ENCODE results near the gene CTAG1B. TPM values are rescaled to one million over a fixed set of nuclear protein-coding genes. Genes with fewer than 3 reads are reported as not detected.
"Not testable (repeated sequence)": the region's sequence is repeated elsewhere in the genome, so short reads cannot be mapped to it uniquely, and the experiment has no call there.

Gene CTAG1B
- polyA plus RNA-seq, 4 donors: not detected

DNA sequence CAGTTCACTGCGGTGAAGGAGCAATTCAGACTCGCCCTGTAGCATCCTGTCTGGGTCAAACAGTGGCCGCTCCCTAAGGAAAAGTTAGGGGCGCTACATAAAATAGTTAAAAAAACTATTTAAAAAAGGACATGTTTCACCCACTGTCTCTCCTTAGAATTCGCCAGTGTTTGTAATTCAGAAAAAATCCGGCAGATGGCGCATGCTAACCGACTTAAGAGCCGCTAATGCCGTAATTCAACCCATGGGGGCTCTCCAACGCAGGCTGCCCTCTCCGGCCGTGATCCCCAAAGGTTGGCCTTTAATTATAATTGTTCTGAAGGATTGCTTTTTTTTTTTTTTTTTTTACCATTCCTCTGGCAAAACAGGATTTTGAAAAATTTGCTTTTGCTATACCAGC is 28.7 kb downstream of the CTAG1B start:
- DNase-seq (ENCODE audit: low read depth in 4 of 4, low spot score in 2 of 4): not testable (repeated sequence)

DNA sequence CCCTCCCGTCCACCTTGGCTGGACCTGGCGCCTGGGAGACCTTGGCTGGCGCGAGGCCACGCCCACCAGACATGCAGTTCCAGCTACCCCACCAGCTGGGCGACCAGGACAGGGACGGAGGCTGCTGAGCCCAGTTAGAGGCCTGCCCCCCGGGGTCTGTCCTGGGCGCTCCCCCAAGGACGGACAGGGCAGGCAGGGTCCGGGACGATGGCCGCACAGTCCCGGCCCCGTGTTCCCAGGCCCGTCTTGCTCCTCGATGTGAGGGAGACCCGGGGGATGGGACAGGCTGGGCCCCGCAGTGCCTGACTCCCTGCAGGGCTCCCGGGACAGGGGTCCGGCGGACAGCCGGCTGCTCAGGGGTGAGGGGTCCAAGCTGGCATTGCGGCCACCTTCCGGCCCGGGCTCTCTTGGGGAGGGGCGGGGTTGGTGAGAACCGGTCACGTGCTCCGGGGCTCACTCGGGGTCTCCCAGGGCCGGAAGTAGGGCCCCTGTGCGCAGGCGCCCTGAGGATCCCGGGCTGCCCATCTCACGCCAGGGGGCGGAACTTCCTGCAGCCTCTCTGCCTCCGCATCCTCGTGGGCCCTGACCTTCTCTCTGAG is 34.4 kb downstream of the CTAG1B start, which contains the start of gene CTAG1A:
Gene CTAG1A (plus strand): TSS at position 549 of the 599 bp plus-strand sequence. CDS start 74 bp downstream, outside the sequence.
- DNase-seq (ENCODE audit: low read depth in 4 of 4, low spot score in 2 of 4): not testable (repeated sequence)

DNA sequence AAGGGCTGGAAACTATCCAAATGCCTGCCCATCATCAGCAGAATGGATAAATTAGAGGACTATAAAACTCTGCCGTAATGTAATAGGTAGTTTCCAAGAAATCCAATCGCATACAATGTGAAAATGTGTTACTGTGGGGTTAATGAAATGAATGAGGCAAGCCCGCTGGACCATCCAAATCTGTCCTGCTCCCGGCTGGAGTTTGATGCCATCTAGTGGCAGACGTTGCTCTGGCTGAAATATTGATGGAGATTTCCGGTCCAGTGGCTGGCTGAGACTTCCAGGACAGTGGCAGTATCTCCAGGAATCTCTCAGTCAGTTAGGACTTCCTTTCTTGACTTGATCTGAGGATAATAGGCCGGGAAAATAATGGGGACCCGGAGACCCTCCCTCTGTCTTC is 36.1 kb downstream of the CTAG1B start:
- DNase-seq (ENCODE audit: low read depth in 4 of 4, low spot score in 2 of 4): not testable (repeated sequence)

DNA sequence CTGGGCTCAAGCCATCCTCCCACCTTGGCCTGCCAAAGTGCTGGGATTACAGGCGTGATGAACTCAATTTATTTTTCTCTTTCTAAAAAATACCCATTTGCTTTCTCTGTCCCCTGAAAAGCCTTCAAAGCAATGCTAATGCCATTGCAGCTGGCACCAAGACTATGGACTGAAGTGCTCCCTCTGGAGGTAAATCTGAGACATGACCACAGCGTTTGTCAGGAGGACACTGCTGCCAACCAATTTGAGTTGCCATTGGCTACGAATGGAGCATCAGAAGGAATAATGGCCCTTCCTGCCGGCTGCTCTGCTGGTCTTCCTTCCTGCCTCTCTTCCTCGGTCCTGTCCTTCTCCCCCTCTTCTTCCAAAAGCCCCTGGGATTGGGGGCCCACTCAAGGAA is 44.0 kb downstream of the CTAG1B start:
- DNase-seq (ENCODE audit: low read depth in 4 of 4, low spot score in 2 of 4): not testable (repeated sequence)

DNA sequence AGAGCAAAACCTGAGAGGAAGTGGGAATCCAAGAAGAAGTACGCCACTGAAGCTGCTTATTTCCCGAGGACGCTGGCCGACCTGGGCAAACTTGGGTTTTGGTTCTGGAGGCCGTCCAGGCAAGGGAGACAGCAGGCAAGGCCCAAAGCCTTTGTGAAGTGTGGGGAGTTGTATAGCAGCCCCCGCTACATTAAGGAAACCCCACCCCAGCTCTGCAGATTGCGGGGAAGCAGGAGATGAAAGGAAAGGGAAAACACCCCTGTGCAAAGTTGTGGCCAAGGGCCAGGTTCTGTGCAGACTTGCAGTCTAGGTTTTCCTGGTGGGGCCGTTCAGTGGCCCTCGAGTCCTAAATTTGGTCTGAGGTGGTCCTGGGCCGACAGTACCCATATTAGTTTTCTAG is 46.0 kb downstream of the CTAG1B start:
- not testable (repeated sequence) for DNase-seq (ENCODE audit: low read depth in 4 of 4, low spot score in 2 of 4)

DNA sequence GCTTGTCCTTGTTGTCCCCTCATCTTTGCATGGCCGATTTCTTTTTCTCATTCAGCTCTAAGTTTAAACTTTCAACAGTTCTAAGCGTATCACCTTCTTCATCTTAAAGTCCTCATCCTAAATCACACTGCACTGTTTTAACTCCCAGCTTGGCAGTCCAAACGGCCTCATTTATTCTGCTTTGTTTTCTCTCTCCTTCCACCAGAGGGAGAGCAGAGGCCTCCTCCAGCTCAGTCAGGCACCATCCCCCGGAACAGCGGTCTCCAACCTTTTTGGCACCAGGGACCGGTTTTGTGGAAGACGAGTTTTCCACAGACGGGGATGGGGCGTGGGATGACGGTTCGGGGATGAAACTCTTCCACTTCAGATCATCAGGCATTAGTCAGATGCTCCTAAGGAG is 48.7 kb downstream of the CTAG1B start:
- DNase-seq (ENCODE audit: low read depth in 4 of 4, low spot score in 2 of 4): not testable (repeated sequence)

Other genes starting within 250 kb of the CTAG1B start
- 100 to 1,000 TPM; 414 to 641 (median 539) TPM for gene FLNA, start 244.6 kb downstream of the CTAG1B start, polyA plus RNA-seq (ENCODE audit: insufficient read length in 4 of 4)
- gene EMD, start 240.0 kb downstream of the CTAG1B start, polyA plus RNA-seq (ENCODE audit: insufficient read length in 4 of 4): 10 to 100 TPM; 63.4 to 76.3 (median 74.9) TPM
- 1,000 to 10,000 TPM; 3,011 to 4,069 (median 3,093) TPM for gene RPL10, start 220.9 kb downstream of the CTAG1B start, polyA plus RNA-seq (ENCODE audit: insufficient read length in 4 of 4)
- 10 to 100 TPM; 13.2 to 14.8 (median 14.7) TPM for gene DNASE1L1, start 210.0 kb downstream of the CTAG1B start, polyA plus RNA-seq (ENCODE audit: insufficient read length in 4 of 4)
- 10 to 100 TPM; 26.4 to 51.2 (median 36.5) TPM for gene TAFAZZIN, start 207.7 kb downstream of the CTAG1B start, polyA plus RNA-seq (ENCODE audit: insufficient read length in 4 of 4)
- 100 to 1,000 TPM; 142 to 176 (median 157) TPM for gene ATP6AP1, start 190.6 kb downstream of the CTAG1B start, polyA plus RNA-seq (ENCODE audit: insufficient read length in 4 of 4)
- gene GDI1, start 182.1 kb downstream of the CTAG1B start, polyA plus RNA-seq (ENCODE audit: insufficient read length in 4 of 4): 100 to 1,000 TPM; 104 to 156 (median 137) TPM
- 10 to 100 TPM; 51.8 to 58.8 (median 57.3) TPM for gene FAM50A, start 175.1 kb downstream of the CTAG1B start, polyA plus RNA-seq (ENCODE audit: insufficient read length in 4 of 4)
- 10 to 100 TPM; 34.7 to 66.9 (median 53.3) TPM for gene PLXNA3, start 161.0 kb downstream of the CTAG1B start, polyA plus RNA-seq (ENCODE audit: insufficient read length in 4 of 4)
- gene LAGE3, start 140.0 kb downstream of the CTAG1B start, polyA plus RNA-seq (ENCODE audit: insufficient read length in 4 of 4): 10 to 100 TPM; 11.4 to 19.4 (median 13.4) TPM
- gene UBL4A, start 132.7 kb downstream of the CTAG1B start, polyA plus RNA-seq (ENCODE audit: insufficient read length in 4 of 4): 10 to 100 TPM; 26.2 to 39.6 (median 30.1) TPM
- gene SLC10A3, start 128.7 kb downstream of the CTAG1B start, polyA plus RNA-seq (ENCODE audit: insufficient read length in 4 of 4): 10 to 100 TPM; 18.3 to 25.0 (median 20.7) TPM
- 10 to 100 TPM; 34.1 to 47.8 (median 40.2) TPM for gene FAM3A, start 103.0 kb downstream of the CTAG1B start, polyA plus RNA-seq (ENCODE audit: insufficient read length in 4 of 4)
- gene G6PD, start 72.4 kb downstream of the CTAG1B start, polyA plus RNA-seq (ENCODE audit: insufficient read length in 4 of 4): 10 to 100 TPM; 32.4 to 47.8 (median 41.6) TPM
- gene IKBKG, start 71.7 kb downstream of the CTAG1B start, polyA plus RNA-seq (ENCODE audit: insufficient read length in 4 of 4): 10 to 100 TPM; 13.9 to 24.2 (median 19.2) TPM
- not detected for gene CTAG1A, start 34.1 kb downstream of the CTAG1B start, polyA plus RNA-seq (ENCODE audit: insufficient read length in 4 of 4)
- not detected for gene CTAG2, start 34.3 kb upstream of the CTAG1B start, polyA plus RNA-seq (ENCODE audit: insufficient read length in 4 of 4)
- 1 to 10 TPM; 2.0 to 2.4 (median 2.3) TPM for gene GAB3, start 131.8 kb upstream of the CTAG1B start, polyA plus RNA-seq (ENCODE audit: insufficient read length in 4 of 4)
- 10 to 100 TPM; 50.8 to 69.1 (median 62.2) TPM for gene DKC1, start 143.6 kb upstream of the CTAG1B start, polyA plus RNA-seq (ENCODE audit: insufficient read length in 4 of 4)
- gene MPP1, start 186.2 kb upstream of the CTAG1B start, polyA plus RNA-seq (ENCODE audit: insufficient read length in 4 of 4): 10 to 100 TPM; 28.4 to 38.3 (median 34.2) TPM
- gene SMIM9, start 215.4 kb upstream of the CTAG1B start, polyA plus RNA-seq (ENCODE audit: insufficient read length in 4 of 4): not detected

All from left renal cortex interstitium (tissue), 4 donors.